CD1c-positive myeloid dendritic cell (primary cell): Measurements from ENCODE around the gene C11orf21.

ENCODE experiments used
- DNase-seq: peaks from one replicate; pipeline ENCODE4 v3.0.0-alpha.2; 2016; ENCODE audit errors: extremely low spot score

The C11orf21 gene

GRCh38 chr11:2260491-2261364, 41.0 kb downstream of the C11orf21 start:
- DNase-seq: no peak

DNA sequence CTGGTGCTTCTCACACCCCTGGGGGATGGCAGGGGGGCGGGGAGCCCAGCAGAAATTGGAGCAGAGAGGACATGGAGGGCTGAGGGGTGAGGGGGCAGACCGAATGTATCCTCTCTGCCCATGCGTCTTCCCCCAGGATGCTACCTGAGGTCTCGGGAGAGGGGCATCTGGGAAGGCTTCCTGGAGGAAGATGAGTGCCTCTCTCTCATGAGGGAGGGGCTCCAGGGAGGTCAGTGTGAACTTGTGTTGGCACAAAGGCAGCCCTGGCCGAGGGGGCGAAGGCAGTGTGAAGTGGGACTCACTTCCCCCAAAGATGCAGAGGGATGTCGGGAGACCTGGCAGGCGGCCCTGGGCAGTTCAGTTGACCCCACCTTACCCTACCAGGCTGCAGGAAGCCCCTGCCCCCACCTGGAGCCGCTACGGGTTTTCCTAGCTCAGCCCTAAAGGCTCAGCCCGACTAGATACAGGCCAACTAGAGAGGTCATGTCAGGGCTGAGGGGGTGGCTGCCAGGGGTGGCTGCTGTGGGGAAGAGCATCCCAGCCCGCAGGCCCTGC, 41.7 kb downstream of the C11orf21 start:
- DNase-seq: no peak

GRCh38 chr11:2259466-2259830, 42.3 kb downstream of the C11orf21 start:
- DNase-seq: no peak

DNA sequence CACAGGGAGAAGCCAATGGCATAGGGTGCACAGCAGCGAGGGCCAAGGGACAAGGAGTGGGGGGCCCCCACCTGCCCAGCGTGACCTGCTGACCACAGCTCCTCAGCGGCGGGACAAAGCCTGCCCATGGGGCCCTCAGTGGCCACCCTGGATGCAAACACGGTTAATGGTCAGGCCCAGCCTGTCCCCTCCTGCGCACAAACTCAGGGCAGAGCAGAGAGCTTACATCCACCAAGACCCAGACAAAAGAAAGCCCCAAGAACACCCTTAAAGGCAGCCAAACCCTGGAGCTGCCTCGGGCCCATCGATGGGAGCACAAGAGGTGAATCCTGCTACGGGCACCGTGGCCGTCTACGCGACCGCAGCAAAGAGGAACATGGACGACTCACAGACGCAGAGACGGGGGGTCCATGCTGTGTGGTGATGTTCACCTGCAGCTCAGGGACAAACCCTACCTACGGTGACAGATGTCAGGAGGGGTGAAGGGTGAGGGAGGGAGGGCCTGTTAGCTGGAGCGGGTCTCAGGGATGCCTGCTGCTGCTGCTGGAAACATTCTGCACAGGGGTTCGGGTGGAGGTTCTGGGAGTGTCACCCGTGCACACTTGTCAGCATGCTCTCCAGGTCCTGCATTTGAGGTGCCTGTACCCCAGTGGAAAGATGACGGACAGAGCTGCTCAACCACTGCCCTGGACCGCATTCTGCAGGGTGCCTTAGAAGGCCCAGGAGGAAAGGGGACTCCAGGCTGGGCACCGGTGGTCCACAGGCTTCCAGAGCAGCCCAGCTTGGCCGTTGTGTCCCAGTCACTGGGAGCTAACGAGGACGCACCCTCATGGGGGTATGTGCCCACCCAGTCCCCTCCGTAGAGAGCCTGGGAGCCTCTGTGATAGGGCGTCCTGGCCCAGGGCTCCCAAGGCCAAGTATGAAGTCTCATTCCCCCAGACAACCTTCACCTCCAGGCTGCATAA, 42.9 kb downstream of the C11orf21 start:
- DNase-seq: no peak

DNA sequence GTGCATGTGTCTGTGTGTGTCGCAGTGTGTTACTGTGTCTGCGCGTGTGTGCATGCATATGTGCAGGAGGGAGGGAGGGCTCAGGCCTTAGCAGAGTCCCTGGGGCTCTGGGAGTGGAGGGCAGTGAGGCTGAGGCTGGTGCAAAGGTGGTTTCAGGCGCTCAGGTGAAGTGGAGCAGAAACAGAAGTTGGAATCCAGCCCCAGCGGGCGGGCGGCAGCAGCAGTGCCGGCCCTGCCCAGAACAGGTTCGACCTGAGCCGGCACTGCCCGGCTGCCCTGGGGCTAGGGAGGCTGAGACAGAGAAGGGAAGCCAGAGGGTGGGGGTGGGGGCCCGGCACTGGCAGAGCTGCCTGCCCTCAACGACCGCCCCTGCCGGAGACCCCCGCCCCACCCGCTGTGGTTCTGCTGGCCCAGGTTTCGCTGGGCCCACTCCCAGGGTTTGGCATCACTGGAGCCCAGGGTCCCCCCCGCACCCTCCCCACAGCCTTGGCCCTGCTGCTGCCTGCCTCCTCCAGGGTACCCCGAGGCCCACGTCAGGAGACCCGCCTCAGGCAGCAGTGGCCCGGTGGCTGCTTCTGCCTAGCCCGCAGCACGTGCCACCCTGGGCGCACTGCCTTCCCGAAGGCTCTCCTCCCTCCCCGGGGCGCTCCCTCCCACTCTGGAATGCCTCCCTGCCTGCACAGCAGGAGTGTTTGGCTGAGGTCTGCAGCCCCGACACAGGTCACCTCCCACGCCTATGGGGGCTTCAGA, 44.6 kb downstream of the C11orf21 start:
- no peak for DNase-seq

DNA sequence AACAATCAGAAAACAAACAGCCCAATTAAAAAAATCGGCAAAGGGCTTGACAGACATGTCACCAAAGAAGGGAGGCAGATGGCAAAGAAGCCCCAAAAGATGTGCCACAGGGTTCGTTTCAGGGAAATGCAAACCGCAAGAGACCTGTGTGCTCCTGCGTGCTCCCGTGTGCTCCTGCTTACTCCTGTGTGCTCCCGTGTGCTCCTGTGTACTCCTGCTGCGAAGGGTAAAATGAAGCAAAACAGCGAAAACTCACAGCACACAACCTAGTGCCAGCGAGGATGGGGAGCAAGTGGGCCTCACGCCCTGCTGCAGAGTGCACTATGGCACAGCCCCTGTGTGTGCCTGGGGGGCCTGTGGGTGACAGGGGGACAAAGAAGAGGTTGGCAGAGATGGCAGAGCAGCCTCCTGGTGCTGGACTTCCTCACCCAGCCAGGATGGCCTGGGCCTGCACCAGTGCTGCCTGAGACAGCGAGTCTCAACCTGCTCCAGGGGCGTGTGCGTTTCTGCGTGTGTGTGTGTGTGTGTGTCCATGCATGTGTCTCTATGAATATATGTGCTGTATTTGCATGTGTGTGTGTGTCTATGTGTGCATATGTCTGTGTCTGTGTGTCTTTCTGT, 45.3 kb downstream of the C11orf21 start:
- DNase-seq: no peak

DNA sequence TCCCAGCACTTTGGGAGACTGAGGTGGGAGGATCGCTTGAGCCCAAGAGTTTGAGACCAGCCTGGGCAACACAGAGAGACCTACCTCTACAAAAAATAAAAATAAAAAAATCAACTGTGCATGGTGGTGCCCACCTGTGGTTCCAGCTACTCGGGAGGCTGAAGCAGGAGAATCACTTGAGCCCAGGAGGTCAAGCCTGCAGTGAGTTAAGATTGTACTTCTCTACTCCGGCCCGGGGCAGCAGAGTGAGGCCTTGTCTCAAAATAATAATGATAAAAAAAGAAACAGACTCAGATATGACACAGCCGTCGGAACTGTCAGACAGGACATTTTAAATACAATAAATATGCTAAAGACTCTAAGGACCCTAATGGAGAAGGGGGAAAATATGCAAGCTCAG, 49.7 kb downstream of the C11orf21 start:
- DNase-seq: no peak

DNA sequence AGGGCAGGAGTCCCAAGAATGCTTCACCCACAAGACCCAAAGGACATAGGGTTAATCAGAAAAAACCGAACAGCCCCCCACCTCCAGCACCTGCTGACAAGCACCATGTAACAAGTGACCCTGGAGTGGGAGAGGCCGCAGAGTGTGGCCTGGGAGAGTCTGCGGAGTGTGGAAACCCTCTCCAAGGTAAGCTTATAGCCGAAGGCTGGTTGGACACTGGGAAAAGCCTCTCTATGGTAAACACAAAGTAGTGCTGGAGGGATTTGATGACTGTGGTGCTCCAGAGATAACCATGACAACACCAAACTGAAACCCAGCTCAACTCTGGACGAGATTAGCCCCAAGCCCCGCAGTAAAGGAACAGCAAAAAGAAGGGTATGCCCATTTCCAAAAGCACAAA, 50.6 kb downstream of the C11orf21 start:
- no peak for DNase-seq

GRCh38 chr11:2250485-2250884, 51.2 kb downstream of the C11orf21 start:
- DNase-seq: no peak

DNA sequence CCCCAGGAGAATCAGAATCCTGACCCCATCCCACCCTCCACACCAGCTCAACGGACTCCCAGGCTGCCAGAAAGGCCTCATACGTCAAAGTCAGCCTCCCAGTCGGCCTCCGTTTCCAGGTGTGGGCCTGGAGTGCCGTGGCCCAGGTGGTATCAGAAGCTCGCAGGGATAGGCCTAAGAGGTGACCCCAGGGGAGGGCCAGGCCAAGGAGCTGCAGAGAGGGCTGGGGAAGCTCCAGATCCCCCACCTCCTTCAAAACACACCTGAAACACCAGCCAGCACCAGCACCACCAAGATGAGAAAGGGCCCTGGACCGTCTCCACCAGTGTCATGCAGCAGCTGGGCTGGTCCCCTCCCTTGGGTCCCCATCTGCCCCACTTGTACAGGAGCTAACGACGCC, 51.7 kb downstream of the C11orf21 start:
- no peak for DNase-seq

DNA sequence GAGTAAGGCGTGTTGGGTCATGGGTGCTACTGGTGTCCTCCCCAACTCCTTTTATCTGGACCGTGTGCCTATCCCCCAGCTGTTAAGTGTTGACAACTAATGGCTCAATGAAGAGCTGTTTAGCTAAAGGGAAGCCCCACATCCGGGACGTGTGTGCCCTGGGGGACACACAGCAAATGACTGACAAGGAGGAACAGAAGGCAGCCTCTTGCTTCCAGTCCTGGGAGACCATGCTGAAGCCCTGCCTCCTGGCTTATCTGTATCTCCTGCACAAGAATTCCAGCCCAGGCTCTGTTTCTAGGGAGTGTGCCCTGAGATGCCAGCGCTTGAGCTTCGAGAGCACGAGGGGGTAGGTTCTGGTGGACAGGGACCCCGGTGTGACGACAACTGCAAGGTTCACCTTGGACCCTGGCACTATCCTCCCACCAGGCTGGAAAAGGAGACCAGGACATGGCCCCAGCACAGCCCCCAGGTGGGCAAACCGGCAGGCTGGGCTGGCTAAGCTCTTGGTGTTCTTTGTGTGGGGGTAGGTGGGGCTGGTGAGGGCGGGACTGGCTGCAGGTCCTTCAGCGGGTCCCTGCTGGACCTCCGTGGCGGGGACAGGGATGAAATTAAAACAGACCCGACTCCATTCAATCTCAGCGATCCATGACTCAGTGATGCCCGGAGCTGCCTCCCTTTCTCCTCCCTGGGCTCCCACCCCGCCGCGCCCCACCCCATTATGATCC, 52.4 kb downstream of the C11orf21 start:
- no peak for DNase-seq

- no peak for DNase-seq
Observed at GRCh38 chr11:2248762-2249161, 53.0 kb downstream of the C11orf21 start.

DNA sequence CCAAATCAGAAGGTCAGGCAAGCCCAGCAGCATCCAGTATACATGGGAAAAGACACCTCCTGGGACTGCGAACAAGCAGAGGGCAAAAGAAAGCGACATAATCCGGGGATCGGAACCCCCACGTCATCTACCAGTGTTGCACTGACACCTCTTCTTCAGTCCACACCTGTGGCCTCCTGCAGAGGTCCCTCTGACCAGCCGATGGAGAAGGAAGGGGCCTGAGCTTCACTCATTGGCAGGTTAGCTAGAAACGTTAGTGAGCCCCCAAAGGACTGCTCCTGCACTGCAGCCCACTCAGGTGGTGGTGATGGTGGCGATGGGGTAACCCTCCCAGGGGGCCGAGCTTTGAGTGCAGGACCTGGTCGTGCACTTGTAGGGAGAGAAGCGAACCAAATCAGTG, 53.5 kb downstream of the C11orf21 start:
- no peak for DNase-seq

DNA sequence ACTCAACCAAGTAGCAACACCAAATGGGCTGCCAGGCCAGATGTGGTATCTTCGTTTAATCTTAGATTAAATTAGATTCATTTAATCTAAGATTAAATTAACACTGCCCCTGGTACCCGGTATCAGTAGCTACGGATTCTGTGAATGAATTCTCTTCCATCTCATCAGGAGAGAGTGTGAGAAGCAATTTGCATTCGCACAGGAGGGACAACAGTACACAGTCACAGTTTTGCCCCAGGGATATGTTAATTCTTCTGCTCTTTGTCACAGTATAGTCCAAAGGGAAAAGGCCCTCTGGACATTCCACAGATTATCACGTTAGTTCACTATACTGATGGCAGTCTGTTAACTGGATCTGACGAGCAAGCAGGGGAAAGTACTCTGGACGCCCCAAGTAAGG, 54.2 kb downstream of the C11orf21 start:
- DNase-seq: no peak
